T-helper 1 cell treated with Interleukin-12 subunit alpha and Interleukin-12 subunit beta and Interleukin-4 antibody, amounts not matched to agents 30 μg/mL and 1 μg/mL, for 36 hours (primary cell): ENCODE results near the gene CLEC4G.
"Not testable (repeated sequence)": the region's sequence is repeated elsewhere in the genome, so short reads cannot be mapped to it uniquely, and the experiment has no call there.

Experiments
- H3K27ac Mint-ChIP-seq: one replicate; pipeline ENCODE4 v1.8.0; 2021; ENCODE audit warnings: mild to moderate bottlenecking, mixed read lengths
- H3K27me3 Mint-ChIP-seq: one replicate; pipeline ENCODE4 v1.8.0; 2021; ENCODE audit warnings: low read depth, mixed read lengths
- H3K36me3 Mint-ChIP-seq: one replicate; pipeline ENCODE4 v1.8.0; 2021; ENCODE audit warnings: low read depth, mixed read lengths
- H3K4me1 Mint-ChIP-seq: one replicate; pipeline ENCODE4 v1.8.0; 2021; ENCODE audit warnings: low read depth, mixed read lengths
- H3K4me3 Mint-ChIP-seq: one replicate; pipeline ENCODE4 v1.8.0; 2021; ENCODE audit warnings: mild to moderate bottlenecking, moderate library complexity, mixed read lengths
- H3K9me3 Mint-ChIP-seq: one replicate; pipeline ENCODE4 v1.8.0; 2021; ENCODE audit warnings: mixed read lengths

Gene CLEC4G

GRCh38 chr19:7732045-7732444 lies at the start of gene CLEC4G:
Gene CLEC4G, minus strand, starts transcription at chr19:7732110. Its CDS starts 8 bp downstream, at chr19:7732102.
- no peaks in the 10 kb centered on the region for H3K36me3 Mint-ChIP-seq
- H3K4me3 Mint-ChIP-seq, result no peak within 1 kb of the TSS
- H3K27ac Mint-ChIP-seq, result no peak within 1 kb of the TSS
- H3K4me1 Mint-ChIP-seq, result no peaks in the 10 kb centered on the region
- H3K9me3 Mint-ChIP-seq, result no peaks in the 10 kb centered on the region
- peaks cover 66% of the 10 kb centered on the region for H3K27me3 Mint-ChIP-seq

GRCh38 chr19:7781157-7781556 lies 49.2 kb upstream of the CLEC4G start:
- Mint-ChIP-seq H3K9me3 (peaks cover 10% of the 10 kb centered on the region), H3K36me3 (no peaks in the 10 kb centered on the region), H3K27ac (no peak overlapping the region), H3K4me3 (no peak overlapping the region), H3K27me3 (peaks cover 39% of the 10 kb centered on the region), H3K4me1 (no peaks in the 10 kb centered on the region)

DNA sequence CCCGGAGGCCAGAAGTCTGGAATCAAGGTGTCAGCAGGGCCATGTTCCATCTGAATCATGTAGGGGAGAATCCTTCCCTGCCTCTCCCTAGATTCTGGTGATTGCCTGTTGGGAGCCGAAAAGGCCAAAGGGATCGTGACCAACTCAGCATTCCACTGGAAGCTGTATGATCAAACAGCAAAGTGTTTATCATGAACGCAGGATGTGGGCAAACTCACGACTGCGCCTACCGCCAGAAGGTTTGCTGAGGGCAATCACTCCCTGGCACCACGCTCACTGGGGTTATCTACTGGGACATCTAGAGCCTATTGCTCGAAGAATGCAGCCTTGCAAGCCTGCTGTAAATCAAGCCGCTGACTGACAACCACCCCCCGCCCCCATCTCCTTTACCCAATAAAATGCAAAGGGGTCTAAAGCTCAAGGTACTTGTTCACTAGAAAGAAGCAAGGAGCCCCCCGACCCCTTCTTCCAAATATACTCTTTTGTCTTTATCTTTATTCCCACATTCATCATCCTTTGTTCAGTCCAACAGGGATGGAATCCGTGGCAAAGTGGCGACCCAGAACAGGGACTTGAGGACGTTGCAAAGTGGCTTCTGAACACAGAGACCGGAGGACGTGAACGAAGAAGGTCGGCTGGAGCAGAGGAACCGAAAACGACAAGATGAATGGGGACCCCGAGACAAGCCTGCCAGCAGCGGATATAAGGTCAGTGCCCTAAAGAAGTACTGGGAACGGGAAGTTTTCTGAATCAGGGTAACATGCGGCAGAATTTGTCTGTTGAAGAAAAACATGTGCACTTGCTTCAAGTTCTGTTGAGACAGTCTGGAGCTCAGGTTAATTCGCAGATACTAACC lies 47.9 kb upstream of the CLEC4G start:
- Mint-ChIP-seq H3K4me1 (no peaks in the 10 kb centered on the region), H3K27ac (no peak overlapping the region), H3K27me3 (peaks cover 30% of the 10 kb centered on the region), H3K9me3 (peaks cover 2% of the 10 kb centered on the region), H3K4me3 (no peak overlapping the region), H3K36me3 (no peaks in the 10 kb centered on the region)

- peaks cover under 1% of the 10 kb centered on the region for H3K4me1 Mint-ChIP-seq
- no peaks in the 10 kb centered on the region for H3K9me3 Mint-ChIP-seq
- no peak overlapping the region for H3K4me3 Mint-ChIP-seq
- peaks cover 16% of the 10 kb centered on the region for H3K27me3 Mint-ChIP-seq
- no peaks in the 10 kb centered on the region for H3K36me3 Mint-ChIP-seq
- H3K27ac Mint-ChIP-seq, result no peak overlapping the region
These were observed 46.2 kb upstream of the CLEC4G start for GRCh38 chr19:7778081-7778480.

DNA sequence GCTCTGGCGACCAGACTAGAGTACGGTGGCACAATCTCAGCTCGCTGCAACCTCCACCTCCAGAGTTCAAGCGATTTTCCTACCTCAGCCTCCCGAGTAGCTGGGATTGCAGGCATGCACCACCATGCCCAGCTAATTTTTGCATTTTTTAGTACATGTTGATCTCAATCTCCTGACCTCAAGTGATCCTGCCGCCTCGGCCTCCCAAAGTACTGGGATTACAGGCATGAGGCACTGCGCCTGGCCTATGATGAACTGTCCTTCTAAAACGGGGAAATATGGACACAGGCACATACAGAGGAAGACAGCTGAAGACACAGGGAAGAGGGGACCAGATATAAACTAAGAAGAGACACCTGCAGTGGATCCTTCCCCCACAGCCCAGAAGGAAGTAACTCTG lies 43.9 kb upstream of the CLEC4G start:
- H3K4me3 Mint-ChIP-seq, result no peak overlapping the region
- H3K9me3 Mint-ChIP-seq, result no peaks in the 10 kb centered on the region
- peaks cover 7% of the 10 kb centered on the region for H3K27me3 Mint-ChIP-seq
- H3K36me3 Mint-ChIP-seq, result peaks cover 2% of the 10 kb centered on the region
- no peak overlapping the region for H3K27ac Mint-ChIP-seq
- peaks cover 9% of the 10 kb centered on the region for H3K4me1 Mint-ChIP-seq

DNA sequence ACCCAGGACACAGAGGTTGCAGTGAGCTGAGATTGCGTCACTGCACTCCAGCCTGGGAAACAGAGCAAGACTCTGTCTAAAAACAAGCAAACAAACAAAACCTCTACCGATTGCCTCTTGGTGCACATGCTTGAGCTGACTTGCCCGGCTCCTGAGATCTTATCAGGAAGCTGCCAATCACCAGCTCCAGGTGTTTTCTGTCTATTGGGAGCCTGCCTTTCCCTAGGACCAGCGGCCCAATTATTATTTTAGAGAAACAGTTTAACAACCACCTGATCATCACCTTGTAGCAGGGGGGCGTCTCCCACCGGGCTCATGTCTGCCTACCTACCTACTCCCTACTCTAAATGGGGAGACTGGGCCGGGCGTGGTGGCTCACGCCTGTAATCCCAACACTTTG lies 41.9 kb upstream of the CLEC4G start:
- Mint-ChIP-seq H3K4me1 (peaks cover 9% of the 10 kb centered on the region), H3K36me3 (peaks cover 2% of the 10 kb centered on the region), H3K9me3 (no peaks in the 10 kb centered on the region), H3K27me3 (peaks cover 7% of the 10 kb centered on the region), H3K4me3 (no peak overlapping the region), H3K27ac (no peak overlapping the region)

GRCh38 chr19:7772752-7773291 lies 40.9 kb upstream of the CLEC4G start:
- H3K4me3 Mint-ChIP-seq, result peak overlapping the region; percentile 36
- peaks cover 5% of the 10 kb centered on the region for H3K27me3 Mint-ChIP-seq
- peak overlapping the region; percentile 4 for H3K27ac Mint-ChIP-seq
- H3K4me1 Mint-ChIP-seq, result peaks cover 9% of the 10 kb centered on the region
- H3K9me3 Mint-ChIP-seq, result no peaks in the 10 kb centered on the region
- peaks cover 2% of the 10 kb centered on the region for H3K36me3 Mint-ChIP-seq

- Mint-ChIP-seq H3K4me3 (no peak overlapping the region), H3K36me3 (peaks cover 2% of the 10 kb centered on the region)
These were observed 39.2 kb upstream of the CLEC4G start for GRCh38 chr19:7771072-7771471.

DNA sequence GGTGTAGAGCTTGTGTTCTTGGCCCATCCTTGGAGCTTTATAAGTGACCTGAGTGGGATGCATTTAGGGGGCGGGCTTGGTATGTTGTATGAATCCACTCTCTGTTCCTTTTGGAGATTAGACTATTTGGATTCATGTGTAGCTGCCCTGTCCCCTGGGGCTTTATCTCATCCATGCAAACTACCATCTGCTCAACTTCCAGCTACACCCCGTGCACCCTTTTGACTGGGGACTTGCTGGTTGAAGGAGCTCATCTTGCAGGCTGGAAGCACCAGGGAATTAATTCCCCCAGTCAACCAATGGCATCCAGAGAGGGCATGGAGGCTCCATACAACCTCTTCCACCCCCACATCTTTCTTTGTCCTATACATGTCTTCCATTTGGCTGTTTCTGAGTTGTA lies 37.3 kb upstream of the CLEC4G start:
- peaks cover 2% of the 10 kb centered on the region for H3K36me3 Mint-ChIP-seq
- H3K27me3 Mint-ChIP-seq, result peaks cover 8% of the 10 kb centered on the region
- no peaks in the 10 kb centered on the region for H3K9me3 Mint-ChIP-seq
- no peak overlapping the region for H3K27ac Mint-ChIP-seq
- peaks cover 9% of the 10 kb centered on the region for H3K4me1 Mint-ChIP-seq
- H3K4me3 Mint-ChIP-seq, result no peak overlapping the region

More at GRCh38 chr19:7771072-7771471, 39.2 kb upstream of the CLEC4G start:
- H3K27ac Mint-ChIP-seq, result no peak overlapping the region
- peaks cover 9% of the 10 kb centered on the region for H3K4me1 Mint-ChIP-seq
- no peaks in the 10 kb centered on the region for H3K9me3 Mint-ChIP-seq
- H3K27me3 Mint-ChIP-seq, result peaks cover 8% of the 10 kb centered on the region

GRCh38 chr19:7767487-7767886 lies 35.6 kb upstream of the CLEC4G start:
- H3K27me3 Mint-ChIP-seq, result peaks cover 8% of the 10 kb centered on the region
- H3K36me3 Mint-ChIP-seq, result no peaks in the 10 kb centered on the region
- no peak overlapping the region for H3K27ac Mint-ChIP-seq
- H3K4me3 Mint-ChIP-seq, result no peak overlapping the region
- H3K9me3 Mint-ChIP-seq, result peaks cover 2% of the 10 kb centered on the region
- peaks cover 3% of the 10 kb centered on the region for H3K4me1 Mint-ChIP-seq

DNA sequence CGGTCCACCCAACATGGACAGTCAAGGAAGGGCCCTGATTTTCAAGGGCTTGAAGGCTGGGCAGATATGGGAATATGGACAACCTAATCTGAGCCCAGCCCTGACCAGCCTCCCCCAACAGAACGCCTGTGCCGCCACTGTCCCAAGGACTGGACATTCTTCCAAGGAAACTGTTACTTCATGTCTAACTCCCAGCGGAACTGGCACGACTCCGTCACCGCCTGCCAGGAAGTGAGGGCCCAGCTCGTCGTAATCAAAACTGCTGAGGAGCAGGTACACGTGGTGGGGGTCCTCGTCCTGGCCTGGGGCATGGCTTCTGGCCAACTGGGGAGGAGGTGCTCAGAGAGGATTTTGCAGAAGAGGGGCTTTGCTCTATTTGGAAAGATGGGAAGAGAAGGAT lies 34.6 kb upstream of the CLEC4G start:
- Mint-ChIP-seq H3K4me3 (no peak overlapping the region), H3K36me3 (no peaks in the 10 kb centered on the region), H3K9me3 (peaks cover 7% of the 10 kb centered on the region), H3K27me3 (peaks cover 8% of the 10 kb centered on the region), H3K4me1 (no peaks in the 10 kb centered on the region), H3K27ac (no peak overlapping the region)

- not testable (repeated sequence) for H3K4me3 Mint-ChIP-seq, H3K36me3 Mint-ChIP-seq, H3K27me3 Mint-ChIP-seq, H3K27ac Mint-ChIP-seq, H3K4me1 Mint-ChIP-seq
- peaks cover 10% of the 10 kb centered on the region for H3K9me3 Mint-ChIP-seq
These were observed 33.1 kb upstream of the CLEC4G start for GRCh38 chr19:7765043-7765442.

- not testable (repeated sequence) for H3K36me3 Mint-ChIP-seq, H3K4me3 Mint-ChIP-seq, H3K27me3 Mint-ChIP-seq, H3K4me1 Mint-ChIP-seq, H3K27ac Mint-ChIP-seq
- peaks cover 19% of the 10 kb centered on the region for H3K9me3 Mint-ChIP-seq
These were observed 32.2 kb upstream of the CLEC4G start for GRCh38 chr19:7764157-7764556.

DNA sequence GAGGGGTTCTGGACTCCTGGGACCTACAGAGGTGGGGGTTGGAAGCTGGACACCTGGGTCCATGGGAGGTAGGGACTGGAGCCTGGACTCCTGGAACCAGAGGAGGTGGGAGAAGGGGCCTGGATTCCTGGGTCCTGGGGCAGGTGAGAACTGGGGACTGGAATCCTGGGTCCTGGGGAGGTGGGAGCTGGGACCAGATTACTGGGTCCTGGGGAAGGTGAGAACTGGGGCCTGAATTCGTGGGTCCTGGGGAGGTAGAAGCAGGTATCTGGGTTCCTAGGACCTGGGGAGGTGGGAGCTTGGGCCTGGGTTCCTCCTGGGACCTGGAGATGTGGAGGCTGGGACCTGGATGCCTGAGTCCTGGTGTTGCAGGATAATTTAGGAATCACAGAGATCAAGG lies 31.8 kb upstream of the CLEC4G start:
- no peak overlapping the region for H3K27ac Mint-ChIP-seq
- no peak overlapping the region for H3K4me3 Mint-ChIP-seq
- H3K4me1 Mint-ChIP-seq, result no peaks in the 10 kb centered on the region
- H3K9me3 Mint-ChIP-seq, result peaks cover 23% of the 10 kb centered on the region
- peaks cover 4% of the 10 kb centered on the region for H3K36me3 Mint-ChIP-seq
- peaks cover 8% of the 10 kb centered on the region for H3K27me3 Mint-ChIP-seq

GRCh38 chr19:7762719-7763293 lies 30.9 kb upstream of the CLEC4G start, which contains the start of gene CLEC4M:
Gene CLEC4M, plus strand, starts transcription at chr19:7763243. Its CDS starts 24 bp downstream, at chr19:7763267.
- Mint-ChIP-seq H3K36me3 (peaks cover 4% of the 10 kb centered on the region), H3K4me3 (no peak within 1 kb of the TSS), H3K27ac (no peak within 1 kb of the TSS), H3K9me3 (peaks cover 32% of the 10 kb centered on the region), H3K4me1 (no peaks in the 10 kb centered on the region), H3K27me3 (peaks cover 7% of the 10 kb centered on the region)
